ENCODE results near the gene RTN4.

DNA sequence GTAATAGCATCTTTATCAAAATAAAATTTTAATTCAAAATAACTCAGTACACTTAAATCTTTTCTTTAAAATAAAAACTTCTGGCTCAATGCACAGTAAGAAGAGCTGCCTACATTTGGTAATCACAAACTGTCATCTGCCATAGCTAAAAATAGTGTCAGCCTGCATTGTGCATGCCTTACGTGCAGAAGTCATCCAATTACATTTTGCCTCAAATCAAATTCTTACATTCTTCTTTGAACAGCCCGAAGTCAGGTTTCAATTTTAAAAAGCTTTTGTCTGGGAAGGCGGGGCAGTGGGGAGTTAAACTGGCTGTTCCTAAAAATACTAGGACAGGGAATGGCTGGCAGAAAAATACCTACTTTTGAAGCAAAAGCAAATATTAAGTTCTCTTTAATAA is 51.1 kb downstream of the RTN4 start:
- no peak for TF ChIP-seq EZH2 (IDR thresholded peaks at IDR 0.05; ENCODE audit: low read depth)
- TF ChIP-seq, protein P1, sequence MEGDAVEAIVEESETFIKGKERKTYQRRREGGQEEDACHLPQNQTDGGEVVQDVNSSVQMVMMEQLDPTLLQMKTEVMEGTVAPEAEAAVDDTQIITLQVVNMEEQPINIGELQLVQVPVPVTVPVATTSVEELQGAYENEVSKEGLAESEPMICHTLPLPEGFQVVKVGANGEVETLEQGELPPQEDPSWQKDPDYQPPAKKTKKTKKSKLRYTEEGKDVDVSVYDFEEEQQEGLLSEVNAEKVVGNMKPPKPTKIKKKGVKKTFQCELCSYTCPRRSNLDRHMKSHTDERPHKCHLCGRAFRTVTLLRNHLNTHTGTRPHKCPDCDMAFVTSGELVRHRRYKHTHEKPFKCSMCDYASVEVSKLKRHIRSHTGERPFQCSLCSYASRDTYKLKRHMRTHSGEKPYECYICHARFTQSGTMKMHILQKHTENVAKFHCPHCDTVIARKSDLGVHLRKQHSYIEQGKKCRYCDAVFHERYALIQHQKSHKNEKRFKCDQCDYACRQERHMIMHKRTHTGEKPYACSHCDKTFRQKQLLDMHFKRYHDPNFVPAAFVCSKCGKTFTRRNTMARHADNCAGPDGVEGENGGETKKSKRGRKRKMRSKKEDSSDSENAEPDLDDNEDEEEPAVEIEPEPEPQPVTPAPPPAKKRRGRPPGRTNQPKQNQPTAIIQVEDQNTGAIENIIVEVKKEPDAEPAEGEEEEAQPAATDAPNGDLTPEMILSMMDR (conservative IDR thresholded peaks at IDR 0.05): no peak

Data from PC-9 (cell line).